Ishikawa (cell line): ENCODE data around the gene COL26A1.

Source experiments
- CEBPB ChIP-seq: IDR thresholded peaks from 2 replicates; pipeline ENCODE4 v1.6.1; 2012
- EGR1 ChIP-seq: IDR thresholded peaks from 2 replicates; pipeline ENCODE4 v1.6.1; 2012
- EP300 ChIP-seq: IDR thresholded peaks from 2 replicates; pipeline ENCODE4 v1.6.1; 2012; ENCODE audit warnings: borderline replicate concordance
- FOXM1 ChIP-seq: IDR thresholded peaks from 2 replicates; pipeline ENCODE4 v1.6.1; 2012; ENCODE audit warnings: low read depth, borderline replicate concordance
- MAX ChIP-seq: IDR thresholded peaks from 2 replicates; pipeline ENCODE4 v1.6.1; 2012
- REST ChIP-seq: IDR thresholded peaks from 2 replicates; pipeline ENCODE4 v1.6.1; 2012; ENCODE audit warnings: low read depth, mild to moderate bottlenecking
- TAF1 ChIP-seq: IDR thresholded peaks from 2 replicates; pipeline ENCODE4 v1.6.1; 2012; ENCODE audit warnings: low read depth, mild to moderate bottlenecking
- TCF12 ChIP-seq: IDR thresholded peaks from 2 replicates; pipeline ENCODE4 v1.6.1; 2012; ENCODE audit warnings: low read depth
- TEAD4 ChIP-seq: IDR thresholded peaks from 2 replicates; pipeline ENCODE4 v1.6.1; 2012
- YY1 ChIP-seq: IDR thresholded peaks from 2 replicates; pipeline ENCODE4 v1.6.1; 2012; ENCODE audit warnings: low read depth
- ZBTB7A ChIP-seq: IDR thresholded peaks from 2 replicates; pipeline ENCODE4 v1.6.1; 2012; ENCODE audit warnings: low read depth

- TF ChIP-seq EP300 = no peak
- no peak for TF ChIP-seq YY1
- TF ChIP-seq REST = no peak
- TF ChIP-seq TAF1 = no peak
- no peak for TF ChIP-seq TEAD4
- no peak for TF ChIP-seq ZBTB7A
- no peak for TF ChIP-seq EGR1
- no peak for TF ChIP-seq MAX
- TF ChIP-seq TCF12 = no peak
- no peak for TF ChIP-seq CEBPB
- no peak for TF ChIP-seq FOXM1
Observed at GRCh38 chr7:101534015-101534803, 171.5 kb downstream of the COL26A1 start.
